CD4-positive, alpha-beta T cell treated with Interferon gamma for 1 hour (primary cell): Measurements from ENCODE around the gene MMP23B.
"Not testable (repeated sequence)": the region's sequence is repeated elsewhere in the genome, so short reads cannot be mapped to it uniquely, and the experiment has no call there.

Experiments used
- DNase-seq: peaks from one replicate; pipeline ENCODE4 v3.0.0-alpha.2; 2020

The MMP23B gene

GRCh38 chr1:1621173-1622009 lies 10.6 kb upstream of the MMP23B start:
- no peak for DNase-seq

DNA sequence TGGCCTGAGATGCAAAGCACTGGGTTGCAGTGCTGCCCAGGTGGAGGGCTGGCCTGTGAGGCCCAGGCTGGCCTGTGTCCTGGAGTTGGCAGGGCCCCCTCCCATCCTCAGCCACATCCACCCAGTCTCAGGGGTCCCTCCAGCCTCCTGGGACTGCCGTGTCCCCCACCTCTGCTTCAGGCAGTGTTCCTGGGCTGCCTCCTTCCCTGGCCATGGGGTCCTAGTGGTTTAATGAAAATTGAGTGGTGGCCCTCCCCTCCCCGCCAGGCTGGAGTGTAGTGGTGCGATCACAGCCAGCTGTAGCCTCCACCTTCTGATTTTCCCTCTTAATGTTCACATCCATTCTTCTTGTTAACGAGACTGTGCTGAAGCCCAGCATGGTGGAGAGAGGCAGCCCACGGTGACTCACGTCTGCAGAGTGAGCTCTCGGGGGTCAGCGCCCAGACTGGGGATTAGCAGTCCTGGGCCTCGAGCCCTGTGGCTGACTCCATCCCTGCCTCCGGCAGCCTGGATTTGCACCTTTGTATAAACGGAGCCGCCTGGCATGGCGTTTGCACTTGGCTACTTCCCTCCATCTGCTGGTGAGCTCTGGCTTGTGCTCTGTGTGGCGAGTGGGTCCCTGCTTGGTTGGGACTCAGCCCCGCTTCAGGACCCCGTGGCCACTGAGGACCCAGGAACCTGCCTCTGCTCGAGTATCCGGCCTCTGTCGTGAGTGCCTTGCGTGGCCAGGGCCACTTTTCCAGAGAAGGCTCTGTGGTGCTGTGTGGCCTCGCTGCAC lies 9.8 kb upstream of the MMP23B start:
- DNase-seq: no peak

DNA sequence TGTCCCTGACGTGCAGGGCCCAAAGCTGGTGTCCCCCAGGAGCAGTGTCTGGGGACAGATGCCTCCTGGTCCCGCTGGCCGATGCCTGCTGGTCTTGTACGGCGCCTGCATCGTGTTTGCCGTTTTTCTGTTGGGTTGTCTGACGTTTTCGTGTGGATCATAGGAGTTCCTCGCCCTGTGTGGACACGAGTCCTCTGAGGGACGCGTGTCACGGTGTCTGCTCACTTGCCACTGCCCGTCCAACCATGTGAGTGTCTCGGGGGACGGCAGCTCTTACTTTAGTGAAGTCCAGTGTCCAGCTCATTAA lies 9.2 kb upstream of the MMP23B start:
- no peak for DNase-seq

- no peak for DNase-seq
Measured at GRCh38 chr1:1623181-1623630, 8.8 kb upstream of the MMP23B start.

GRCh38 chr1:1623631-1624442 lies 8.1 kb upstream of the MMP23B start:
- DNase-seq: no peak

GRCh38 chr1:1624443-1625403 lies 7.2 kb upstream of the MMP23B start:
- no peak for DNase-seq

DNA sequence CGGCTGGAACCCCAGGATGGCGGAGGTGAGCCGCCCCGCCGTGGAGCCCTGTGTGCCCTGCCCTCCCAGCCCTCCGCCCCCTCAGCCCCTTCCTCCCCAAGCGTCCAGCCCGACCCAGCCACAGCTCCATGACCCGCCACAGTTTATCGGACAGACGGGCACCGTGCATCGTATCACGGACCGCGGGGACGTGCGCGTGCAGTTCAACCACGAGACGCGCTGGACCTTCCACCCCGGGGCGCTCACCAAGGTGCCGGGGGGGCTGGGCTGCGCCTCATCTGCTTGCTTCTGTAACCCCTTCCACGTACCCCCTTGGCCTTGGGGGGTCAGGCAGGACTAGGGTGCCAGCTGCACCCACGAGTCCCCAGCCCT lies 6.6 kb upstream of the MMP23B start:
- DNase-seq: no peak

- no peak for DNase-seq
Measured at GRCh38 chr1:1625824-1626206, 6.2 kb upstream of the MMP23B start.

- no peak for DNase-seq
Measured at GRCh38 chr1:1626207-1627141, 5.5 kb upstream of the MMP23B start.

DNA sequence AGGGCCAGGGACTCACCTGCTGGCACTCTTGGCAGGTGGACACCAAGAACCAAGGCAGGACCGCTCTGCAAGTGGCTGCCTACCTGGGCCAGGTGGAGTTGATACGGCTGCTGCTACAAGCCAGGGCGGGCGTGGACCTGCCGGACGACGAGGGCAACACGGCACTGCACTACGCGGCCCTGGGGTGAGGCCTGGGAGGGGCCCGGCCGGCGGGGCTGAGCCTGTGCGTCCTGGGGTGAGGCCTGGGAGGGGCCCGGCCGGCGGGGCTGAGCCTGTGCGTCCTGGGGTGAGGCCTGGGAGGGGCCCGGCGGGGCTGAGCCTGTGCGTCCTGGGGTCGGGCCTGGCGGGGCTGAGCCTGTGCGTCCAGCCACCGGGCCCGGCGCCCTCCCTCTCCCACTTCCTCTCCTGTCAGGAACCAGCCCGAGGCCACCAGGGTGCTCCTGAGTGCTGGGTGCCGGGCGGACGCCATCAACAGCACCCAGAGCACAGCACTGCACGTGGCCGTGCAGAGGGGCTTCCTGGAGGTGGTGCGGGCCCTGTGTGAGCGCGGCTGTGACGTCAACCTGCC lies 4.6 kb upstream of the MMP23B start:
- no peak for DNase-seq

DNA sequence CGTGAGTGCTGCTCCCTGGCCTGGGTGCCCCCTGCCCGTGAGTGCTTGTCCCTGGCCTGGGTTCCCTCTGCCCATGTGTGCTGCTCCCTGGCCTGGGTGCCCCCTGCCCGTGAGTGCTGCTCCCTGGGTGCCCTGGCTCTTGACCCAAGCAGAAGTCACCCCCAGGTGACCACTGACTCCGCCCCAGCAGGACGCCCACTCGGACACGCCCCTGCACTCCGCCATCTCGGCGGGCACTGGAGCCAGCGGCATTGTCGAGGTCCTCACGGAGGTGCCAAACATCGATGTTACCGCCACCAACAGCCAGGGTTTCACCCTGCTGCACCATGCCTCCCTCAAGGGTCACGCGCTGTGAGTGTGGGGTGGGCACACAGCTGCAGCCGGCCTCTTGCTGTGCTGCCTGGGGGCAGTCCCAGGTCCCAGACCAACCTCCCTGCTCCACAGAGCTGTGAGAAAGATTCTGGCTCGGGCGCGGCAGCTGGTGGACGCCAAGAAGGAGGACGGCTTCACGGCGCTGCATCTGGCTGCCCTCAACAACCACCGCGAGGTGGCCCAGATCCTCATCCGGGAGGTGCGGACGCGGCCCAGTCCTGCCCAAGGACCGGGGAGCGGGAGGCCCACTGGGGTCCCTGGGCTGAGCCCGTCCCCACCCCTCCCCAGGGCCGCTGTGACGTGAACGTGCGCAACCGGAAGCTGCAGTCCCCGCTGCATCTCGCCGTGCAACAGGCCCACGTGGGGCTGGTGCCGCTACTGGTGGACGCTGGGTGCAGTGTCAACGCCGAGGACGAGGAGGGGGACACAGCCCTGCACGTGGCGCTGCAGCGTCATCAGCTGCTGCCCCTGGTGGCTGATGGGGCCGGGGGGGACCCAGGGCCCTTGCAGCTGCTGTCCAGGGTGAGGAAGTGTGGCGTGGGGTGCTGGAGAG lies 3.9 kb upstream of the MMP23B start:
- no peak for DNase-seq

- peak; percentile 43 for DNase-seq
Measured at GRCh38 chr1:1628754-1629429, 3.1 kb upstream of the MMP23B start.

DNA sequence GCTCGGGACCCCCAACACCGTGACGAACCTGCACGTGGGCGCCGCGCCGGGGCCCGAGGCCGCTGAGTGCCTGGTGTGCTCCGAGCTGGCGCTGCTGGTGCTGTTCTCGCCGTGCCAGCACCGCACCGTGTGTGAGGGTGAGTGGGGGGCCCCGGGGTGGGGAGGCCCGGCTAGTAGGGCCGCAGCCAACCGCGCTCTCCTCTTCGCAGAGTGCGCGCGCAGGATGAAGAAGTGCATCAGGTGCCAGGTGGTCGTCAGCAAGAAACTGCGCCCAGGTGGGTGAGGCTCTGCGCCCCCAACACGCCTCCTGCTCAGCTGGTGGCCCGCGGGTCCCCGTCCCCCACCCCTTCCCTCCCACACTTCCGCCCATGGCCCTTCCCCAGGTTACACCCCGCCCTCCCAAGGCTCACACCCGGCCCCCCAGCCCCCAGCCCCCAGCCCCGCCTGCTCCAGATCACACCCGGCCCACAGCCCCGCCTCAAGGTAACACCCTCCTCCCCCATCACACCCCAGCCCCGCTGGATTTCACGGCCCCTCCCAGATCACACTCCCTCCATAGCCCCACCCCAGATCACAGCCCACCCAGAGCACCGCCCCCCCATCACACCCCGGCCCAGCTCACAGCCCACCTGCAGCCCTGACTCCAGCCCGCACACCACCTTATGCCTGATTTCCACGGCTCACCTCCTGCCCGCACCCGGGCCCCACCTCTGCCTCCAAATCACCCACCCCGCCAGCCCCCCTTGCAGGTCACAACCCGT lies 2.4 kb upstream of the MMP23B start:
- DNase-seq: peak; percentile 86

DNA sequence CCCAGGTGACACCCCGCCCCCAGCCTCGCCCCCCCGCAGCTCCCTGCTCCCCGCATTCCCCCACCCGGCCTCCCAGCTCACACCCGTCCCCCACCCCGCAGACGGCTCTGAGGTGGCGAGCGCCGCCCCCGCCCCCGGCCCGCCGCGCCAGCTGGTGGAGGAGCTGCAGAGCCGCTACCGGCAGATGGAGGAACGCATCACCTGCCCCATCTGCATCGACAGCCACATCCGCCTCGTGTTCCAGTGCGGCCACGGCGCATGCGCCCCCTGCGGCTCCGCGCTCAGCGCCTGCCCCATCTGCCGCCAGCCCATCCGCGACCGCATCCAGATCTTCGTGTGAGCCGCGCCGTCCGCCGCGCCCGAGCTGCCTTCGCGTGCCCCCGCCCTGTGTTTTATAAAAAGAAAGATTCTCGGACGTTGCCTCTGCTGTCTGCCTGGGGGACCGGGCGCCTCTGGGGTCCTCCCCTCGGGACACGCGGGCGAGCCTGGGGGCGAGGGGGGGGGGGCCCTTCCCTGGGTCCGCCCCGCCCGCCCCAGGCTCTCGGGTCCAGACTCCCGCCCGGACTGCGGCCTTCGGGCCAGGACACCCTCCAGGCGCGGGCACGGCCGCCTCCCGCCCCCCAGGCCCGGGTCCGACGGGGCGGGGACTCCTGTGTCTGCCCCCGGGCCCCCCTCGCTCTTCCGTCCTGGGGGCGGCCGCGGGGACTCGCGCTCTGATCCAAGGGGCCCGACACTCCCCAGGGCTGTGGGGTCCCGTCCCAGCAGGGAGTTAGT lies 1.6 kb upstream of the MMP23B start:
- DNase-seq: peak; percentile 98

- peak; percentile 41 for DNase-seq
Measured at GRCh38 chr1:1630965-1631781, 800 bp upstream of the MMP23B start.

DNA sequence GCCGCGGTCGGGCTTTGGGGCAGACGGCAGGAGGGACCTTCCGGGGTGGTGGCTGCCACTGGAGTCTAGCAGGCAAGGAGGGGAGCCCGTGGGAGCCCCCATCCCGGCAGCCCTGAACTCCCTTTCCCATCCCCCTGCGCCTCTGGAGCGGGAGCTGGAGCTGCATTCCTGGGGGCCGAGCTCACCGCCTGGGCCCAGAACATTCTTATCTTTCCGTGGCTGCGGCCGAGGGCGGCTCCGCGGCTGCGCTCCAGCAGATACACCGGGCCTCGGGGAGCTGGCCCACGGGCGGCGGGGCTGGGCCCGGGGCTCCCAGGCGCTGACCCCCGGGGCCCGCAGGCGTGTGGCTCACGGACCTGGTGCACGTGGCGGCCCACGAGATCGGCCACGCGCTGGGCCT lies 1.4 kb downstream of the MMP23B start:
- DNase-seq: not testable (repeated sequence)

DNA sequence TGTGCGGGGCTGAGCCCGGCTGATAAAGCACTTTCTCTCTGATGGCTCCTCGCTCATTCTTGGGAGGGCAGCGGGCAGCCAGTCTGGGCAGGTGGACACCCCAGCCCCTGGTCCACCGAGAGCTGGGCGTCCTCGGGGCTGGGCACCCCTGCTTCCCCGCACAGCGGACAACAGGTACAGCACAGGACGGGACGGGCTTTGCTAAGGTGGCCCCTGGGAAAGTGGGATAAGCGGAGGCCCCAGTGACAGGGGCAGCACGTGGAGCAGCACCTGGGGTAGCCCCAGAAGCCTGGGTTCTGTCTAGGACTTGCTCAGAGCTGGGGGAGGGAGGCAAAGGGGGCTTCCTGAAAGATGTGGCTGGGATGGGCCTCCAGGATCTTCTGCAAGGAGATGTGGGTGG lies 2.6 kb downstream of the MMP23B start:
- not testable (repeated sequence) for DNase-seq
